Aorta (tissue), 5 donors: ENCODE data around the gene CD46. TPM values are rescaled to one million over a fixed set of nuclear protein-coding genes. Genes with fewer than 3 reads are reported as not detected.

Experiments used
- ATAC-seq: fragments of 200-7000 bp; cut with Tn5 transposase; one replicate; pipeline ENCODE4 v1.9.1; 2022; ENCODE audit warnings: moderate library complexity; ENCODE audit not compliant: low FRiP score
- DNase-seq, 2 donors: peaks; one replicate each; pipeline ENCODE4 v3.0.0-alpha.2; 2020
- H3K27ac ChIP-seq, 2 donors: one replicate each; pipeline ENCODE4 v1.5.1; 2013; ENCODE audit warnings: low read length in 2 of 2, mild to moderate bottlenecking in 2 of 2, moderate library complexity in 2 of 2, control low read depth in 1 of 2, inconsistent platforms in 1 of 2, low read depth in 1 of 2
- H3K27me3 ChIP-seq, 2 donors: one replicate each; pipeline ENCODE4 v1.6.1; 2013; ENCODE audit warnings: control low read depth in 1 of 2, low read length in 1 of 2, mild to moderate bottlenecking in 1 of 2, moderate library complexity in 1 of 2; ENCODE audit not compliant: insufficient read depth in 2 of 2, control insufficient read depth in 1 of 2
- H3K36me3 ChIP-seq, 2 donors: one replicate each; pipeline ENCODE4 v1.6.1; 2013; ENCODE audit warnings: control low read depth in 1 of 2, low read length in 1 of 2, mild to moderate bottlenecking in 1 of 2; ENCODE audit not compliant: insufficient read depth in 2 of 2, control insufficient read depth in 1 of 2
- H3K4me1 ChIP-seq, 2 donors: one replicate each; pipeline ENCODE4 v1.6.1; 2013; ENCODE audit warnings: low read length in 2 of 2, control low read depth in 1 of 2, mild to moderate bottlenecking in 1 of 2, moderate library complexity in 1 of 2; ENCODE audit not compliant: insufficient read depth in 2 of 2, control insufficient read depth in 1 of 2
- H3K4me3 ChIP-seq, 2 donors: one replicate each; pipeline ENCODE4 v1.5.1; 2013; ENCODE audit warnings: low read length in 2 of 2, control low read depth in 1 of 2, mild to moderate bottlenecking in 1 of 2
- H3K9me3 ChIP-seq: one replicate; pipeline ENCODE4 v1.6.1; 2013; ENCODE audit warnings: mild to moderate bottlenecking, low read length; ENCODE audit not compliant: control insufficient read depth
- WGBS, 2 donors: extraction: QIAGEN DNeasy Blood & Tissue Kit; methylation state at CpG; one replicate each; pipeline ENCODE4 v1.1.7; 2013; 5-methylcytosine and 5-hydroxymethylcytosine counted together
- intact Hi-C, 2 donors: fragments of 100-400 bp; cut with DNase I; formaldehyde crosslinking; loops; one replicate each; pipeline versions ENCODE4 v1.14.2 to v1.15.0; 2022
- polyA plus RNA-seq, 2 donors: library from polyadenylated mRNA; stranded (reverse); fragments of 200-250 nt; gene quantifications; one replicate each; pipeline ENCODE4 v1.2.3, GENCODE V29; 2013
- total RNA-seq, 2 donors: library from RNA; stranded (reverse); fragmentation: NEBNext Ultra II Directional; extraction: Animal tissue kit (Norgen Biotek cat#: 25700); gene quantifications; one replicate each; pipeline ENCODE4 v1.2.1, GENCODE V29; 2021
- donor health status: healthy with polysubstance abuse.
- donor health status: Bipolar disorder and iron deficiency.
- donor health status: DM: no; HTN: no; CAD: no.
- donor health status: DM: no; HTN: no; CAD: no.
- donor health status: DM: yes; HTN: yes; CAD: no.

CD46 gene
- total and polyA plus RNA-seq, 4 donors = 56.3 to 210 (median 171) TPM

DNA sequence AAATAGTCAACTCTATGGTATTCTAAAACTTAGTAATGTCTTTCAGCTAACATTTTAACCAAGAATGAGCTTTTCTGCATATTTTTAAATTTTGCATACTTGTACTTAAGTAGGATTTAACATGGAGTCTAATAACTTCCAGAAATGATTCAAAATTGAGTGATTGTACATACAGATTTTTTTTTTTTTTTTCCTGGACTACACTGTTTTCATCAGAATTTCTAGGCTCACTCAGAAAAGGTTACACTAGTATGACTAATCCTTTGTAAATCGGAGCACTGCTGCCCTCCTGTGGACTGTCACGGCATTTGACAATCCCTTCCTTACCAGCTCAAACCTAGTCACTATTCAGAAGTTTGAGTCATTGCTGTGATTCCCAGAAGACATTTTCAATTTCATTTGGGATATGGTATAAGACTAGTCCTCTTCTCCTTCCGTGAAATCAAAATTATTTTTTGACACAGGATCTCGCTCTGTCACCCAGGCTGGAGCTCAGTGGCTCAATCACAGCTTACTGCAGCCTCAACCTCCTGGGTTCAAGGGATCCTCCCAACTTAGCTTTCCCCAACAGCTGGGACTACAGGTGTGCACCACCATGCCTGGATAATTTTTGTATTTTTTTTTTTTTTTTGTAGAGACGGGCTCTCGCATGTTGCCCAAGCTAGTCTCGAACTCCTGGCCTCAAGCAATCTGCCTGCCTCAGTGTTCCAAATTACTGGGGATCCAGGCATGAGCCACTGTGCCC, 45.5 kb downstream of the CD46 start:
- Histone ChIP-seq H3K9me3 (no peaks in the 10 kb centered on the region), H3K27ac (no peak overlapping the region), H3K4me3 (no peak overlapping the region), H3K36me3 (peaks cover 2 to 3% of the 10 kb centered on the region in 2 donors), H3K27me3 (no peaks in the 10 kb centered on the region), H3K4me1 (no peaks in the 10 kb centered on the region)
- DNase-seq = peak; percentile 90 to 96
- WGBS, 2 donors = 49 to 54% methylated on average over 7 of the region's 7 CpGs
- intact Hi-C loops = loop anchor here in 1 of 2 donors (5.0 to 10.0 kb wide), 2 partner anchors 45 to 143 kb away; partner anchors contain the start of gene CD46
- peak; percentile 90 for ATAC-seq

DNA sequence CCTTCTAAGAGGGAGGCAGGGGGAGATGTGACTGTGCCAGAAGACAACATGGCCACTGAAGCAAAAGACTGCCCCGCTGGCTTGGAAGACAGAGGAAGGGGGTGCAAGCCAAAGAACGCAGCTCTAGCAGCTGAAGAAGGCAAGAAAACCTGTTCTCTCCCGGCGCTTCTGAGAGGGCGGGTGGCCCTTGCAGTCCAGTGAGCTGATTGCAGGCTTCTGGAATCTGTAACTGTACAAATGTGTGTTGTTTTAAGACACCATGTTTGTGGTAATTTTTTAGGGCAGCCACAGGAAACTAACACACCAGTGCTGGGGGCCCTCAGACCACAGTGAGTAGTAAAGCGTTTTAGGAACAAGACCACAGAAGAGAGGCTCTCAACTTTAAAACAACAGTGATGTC, 47.0 kb downstream of the CD46 start:
- Histone ChIP-seq H3K4me1 (no peaks in the 10 kb centered on the region), H3K27ac (peak overlapping the region in 1 of 2 donors; percentile 12), H3K27me3 (no peaks in the 10 kb centered on the region), H3K36me3 (peaks cover 3 to 6% of the 10 kb centered on the region in 2 donors), H3K9me3 (no peaks in the 10 kb centered on the region), H3K4me3 (no peak overlapping the region)
- DNase-seq = peak in 1 of 2 donors; percentile 38
- intact Hi-C loops = loop anchor here in 1 of 2 donors (2.0 to 10.0 kb wide), 3 partner anchors 20 to 144 kb away; partner anchors contain the start of gene CD46
- no peak for ATAC-seq
- 37 to 46% methylated on average over 6 of the region's 6 CpGs for WGBS, 2 donors

DNA sequence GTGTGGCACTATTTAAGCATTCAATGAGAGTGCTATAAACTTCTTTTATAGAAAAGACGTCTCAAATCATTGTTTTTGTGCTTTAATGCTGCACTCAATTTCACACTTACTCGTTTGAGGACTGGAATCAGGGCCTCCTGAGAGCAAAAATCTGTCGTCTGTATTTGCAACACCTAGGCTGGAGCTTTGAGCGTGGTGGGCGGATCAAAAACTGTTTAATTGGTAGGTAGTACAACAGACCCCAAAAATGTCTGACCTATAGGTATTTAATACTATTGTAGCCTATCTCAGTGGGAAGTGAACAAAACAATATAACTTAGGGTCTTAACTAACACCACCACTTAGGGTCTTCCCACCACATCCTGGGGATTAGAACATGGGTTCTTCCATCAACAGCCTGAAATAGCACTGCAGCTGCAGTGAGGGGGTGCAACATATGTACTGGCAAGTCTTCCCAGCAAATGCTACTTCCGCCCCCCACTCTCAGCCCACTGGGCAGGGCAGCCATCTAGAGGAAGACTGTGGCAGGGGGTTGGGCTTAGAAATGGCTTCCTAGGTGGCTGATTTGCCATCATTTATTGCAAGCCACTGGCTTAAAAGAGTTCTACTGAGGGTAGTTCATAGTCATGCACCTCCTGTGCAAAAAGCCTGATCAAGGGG, 48.3 kb downstream of the CD46 start:
- ATAC-seq = no peak
- WGBS, 2 donors = 81 to 83% methylated on average over 6 of the region's 6 CpGs
- no peak overlapping the region for H3K4me3 ChIP-seq
- no peaks in the 10 kb centered on the region for H3K4me1 ChIP-seq
- DNase-seq = peak in 1 of 2 donors; percentile 38
- H3K27ac ChIP-seq = peak overlapping the region in 1 of 2 donors; percentile 26
- no peaks in the 10 kb centered on the region for H3K9me3 ChIP-seq
- intact Hi-C loops = loop anchor here in 1 of 2 donors (2.0 to 10.0 kb wide), 3 partner anchors 19 to 145 kb away; partner anchors contain the start of gene CD46
- peaks cover 0 to 14% of the 10 kb centered on the region in 2 donors for H3K36me3 ChIP-seq
- no peaks in the 10 kb centered on the region for H3K27me3 ChIP-seq

DNA sequence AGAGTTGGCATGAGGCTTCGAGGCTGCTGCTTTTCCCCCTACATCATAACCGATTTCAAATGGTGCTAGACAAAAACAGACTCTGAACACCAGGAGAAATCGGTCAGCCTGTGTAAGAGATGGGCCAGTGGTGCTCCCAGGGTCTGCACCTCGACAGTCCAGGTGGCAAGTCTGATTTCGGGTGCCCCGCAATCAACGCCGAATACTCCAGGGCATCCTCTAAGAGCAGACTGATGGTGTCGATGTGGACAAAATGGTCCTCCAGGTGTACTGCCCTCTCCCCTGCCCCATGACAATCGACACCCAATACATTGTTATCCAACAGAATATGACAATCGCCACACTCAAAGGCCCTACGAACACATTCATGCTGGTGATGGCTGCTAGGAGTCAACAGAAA, 50.0 kb downstream of the CD46 start:
- DNase-seq (no peak), ATAC-seq (no peak)
- H3K27me3 ChIP-seq = no peaks in the 10 kb centered on the region
- intact Hi-C loops = no loop called here
- H3K4me1 ChIP-seq = no peaks in the 10 kb centered on the region
- no peak overlapping the region for H3K27ac ChIP-seq
- H3K9me3 ChIP-seq = no peaks in the 10 kb centered on the region
- H3K36me3 ChIP-seq = peaks cover 0 to 18% of the 10 kb centered on the region in 2 donors
- H3K4me3 ChIP-seq = no peak overlapping the region
- 75 to 80% methylated on average over 12 of the region's 12 CpGs for WGBS, 2 donors

DNA sequence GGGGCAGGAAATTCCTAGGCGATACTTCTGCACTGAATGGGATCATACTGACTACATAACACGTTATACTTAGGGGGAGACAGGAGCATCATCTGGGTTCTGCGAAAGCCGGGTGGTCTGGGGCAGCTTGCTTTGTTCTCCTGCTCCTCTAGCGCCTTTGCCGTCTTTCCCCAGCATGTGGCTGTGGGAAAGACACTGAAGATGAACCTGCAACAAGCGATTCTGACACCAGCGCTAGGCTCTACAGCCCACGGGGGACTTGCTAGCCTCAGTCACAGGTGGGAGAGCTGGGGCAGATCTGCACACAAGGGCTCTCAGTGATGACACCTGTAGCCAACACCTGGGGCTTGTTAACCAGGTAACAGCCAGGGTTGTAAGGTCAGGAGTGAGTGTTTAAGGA, 51.8 kb downstream of the CD46 start:
- DNase-seq = no peak
- ATAC-seq = no peak
- intact Hi-C loops = no loop called here
- WGBS, 2 donors = 83 to 84% methylated on average over 9 of the region's 9 CpGs
- no peaks in the 10 kb centered on the region for H3K27me3 ChIP-seq
- no peaks in the 10 kb centered on the region for H3K4me1 ChIP-seq
- no peak overlapping the region for H3K4me3 ChIP-seq
- H3K36me3 ChIP-seq = peaks cover 0 to 25% of the 10 kb centered on the region in 2 donors
- no peaks in the 10 kb centered on the region for H3K9me3 ChIP-seq
- H3K27ac ChIP-seq = peak overlapping the region in 1 of 2 donors; percentile 13

DNA sequence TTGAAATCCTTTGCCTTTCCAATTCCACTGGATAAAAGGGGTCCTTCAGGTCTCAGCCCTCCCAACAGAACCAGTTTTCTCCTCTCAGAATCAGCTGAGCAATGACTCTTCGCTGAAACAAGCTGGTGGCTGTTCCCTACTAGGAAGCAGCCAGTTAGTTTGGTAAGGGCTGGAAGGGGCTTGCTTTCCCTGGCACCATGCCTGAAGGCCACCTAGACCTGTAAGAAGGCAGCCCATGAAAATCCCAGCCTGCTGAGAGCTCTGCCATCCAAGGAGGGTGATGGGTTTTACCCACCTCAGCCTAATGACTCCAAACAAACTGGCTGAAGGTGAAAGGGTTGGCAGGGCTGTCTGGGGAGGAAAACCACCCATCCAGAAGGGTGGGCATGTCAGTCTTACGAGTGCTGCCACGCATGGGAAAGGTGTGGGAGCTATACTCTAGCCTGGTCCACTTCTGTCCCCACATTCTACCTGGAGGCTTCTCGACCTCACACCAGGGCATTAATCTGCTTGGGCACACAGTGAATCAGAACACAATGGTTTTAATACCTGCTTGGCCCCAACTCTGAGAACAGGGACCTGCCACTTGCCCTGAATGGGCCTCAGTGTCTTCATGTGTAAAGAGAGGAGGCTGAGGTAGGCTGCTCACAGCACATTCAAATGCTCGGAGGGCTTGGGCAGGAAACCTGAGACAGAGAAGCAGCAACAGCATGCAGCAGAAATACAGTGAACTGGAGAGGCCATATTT, 53.0 kb downstream of the CD46 start:
- Histone ChIP-seq H3K27ac (peak overlapping the region; percentile 14 to 89), H3K27me3 (no peaks in the 10 kb centered on the region), H3K9me3 (no peaks in the 10 kb centered on the region), H3K36me3 (peaks cover 0 to 29% of the 10 kb centered on the region in 2 donors), H3K4me1 (no peaks in the 10 kb centered on the region), H3K4me3 (no peak overlapping the region)
- WGBS, 2 donors = 73 to 80% methylated on average over 5 of the region's 5 CpGs
- intact Hi-C loops = no loop called here
- no peak for DNase-seq
- ATAC-seq = no peak

DNA sequence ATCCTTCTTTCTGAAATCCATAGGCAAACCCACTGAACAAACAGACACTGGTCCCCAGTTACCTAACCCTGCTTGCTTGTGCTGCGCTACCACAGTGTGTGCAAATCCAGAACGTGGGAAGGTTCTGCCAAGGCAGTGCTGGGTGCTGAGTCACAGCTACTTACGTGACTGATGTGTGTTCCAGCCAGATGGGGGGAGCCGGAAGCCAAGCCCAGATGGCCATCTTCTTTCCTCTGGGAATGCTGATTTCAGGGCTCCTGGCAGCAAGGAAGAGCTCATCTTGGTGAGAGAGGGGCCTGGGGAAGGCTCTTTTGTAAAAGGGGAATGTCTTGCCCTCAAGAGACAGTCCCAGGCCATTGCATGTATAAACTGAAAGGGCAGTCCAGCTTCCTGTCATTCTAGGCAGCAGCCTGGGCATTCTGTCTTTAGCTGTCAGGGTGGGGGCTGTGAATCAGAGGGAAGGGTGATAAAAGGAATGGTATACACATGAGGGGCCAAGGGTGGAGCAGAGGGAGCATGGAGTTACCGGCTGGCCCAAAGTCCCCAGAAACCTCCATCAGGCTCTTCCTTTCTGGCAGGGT, 54.1 kb downstream of the CD46 start:
- DNase-seq (peak; percentile 91 to 92), ATAC-seq (peak; percentile 89)
- Histone ChIP-seq H3K4me1 (no peaks in the 10 kb centered on the region), H3K27ac (peak overlapping the region; percentile 62 to 87), H3K27me3 (no peaks in the 10 kb centered on the region), H3K36me3 (peaks cover 0 to 29% of the 10 kb centered on the region in 2 donors), H3K4me3 (no peak overlapping the region), H3K9me3 (no peaks in the 10 kb centered on the region)
- intact Hi-C loops = no loop called here
- 17 to 18% methylated on average over 5 of the region's 5 CpGs for WGBS, 2 donors
